CD1c-positive myeloid dendritic cell (primary cell): ENCODE measurements around the gene TOR2A.
A peak's percentile ranks its signal among the peaks of the same experiment; 100 is the strongest.
"Not testable (repeated sequence)": the region's sequence is repeated elsewhere in the genome, so short reads cannot be mapped to it uniquely, and the experiment has no call there.

Experiments used
- DNase-seq: peaks from one replicate; pipeline ENCODE4 v3.0.0-alpha.2; 2016; ENCODE audit errors: extremely low spot score

Gene TOR2A

GRCh38 chr9:127768698-127769097 is 33.6 kb upstream of the TOR2A start:
- DNase-seq = no peak

GRCh38 chr9:127767909-127768331 is 32.8 kb upstream of the TOR2A start:
- DNase-seq = no peak

GRCh38 chr9:127767410-127767809 is 32.3 kb upstream of the TOR2A start:
- DNase-seq = no peak

- no peak for DNase-seq
These were observed 30.3 kb upstream of the TOR2A start for GRCh38 chr9:127765418-127765817.

GRCh38 chr9:127763918-127764384 is 28.9 kb upstream of the TOR2A start:
- peak; percentile 71 for DNase-seq

- peak; percentile 68 for DNase-seq
These were observed 27.1 kb upstream of the TOR2A start for GRCh38 chr9:127762111-127762676.

GRCh38 chr9:127761491-127761956 is 26.4 kb upstream of the TOR2A start:
- no peak for DNase-seq

GRCh38 chr9:127761061-127761460 is 26.0 kb upstream of the TOR2A start:
- DNase-seq = no peak

- no peak for DNase-seq
These were observed 23.7 kb upstream of the TOR2A start for GRCh38 chr9:127758843-127759242.

- DNase-seq = not testable (repeated sequence)
These were observed 21.7 kb upstream of the TOR2A start for GRCh38 chr9:127756776-127757175.

- no peak for DNase-seq
These were observed 21.1 kb upstream of the TOR2A start for GRCh38 chr9:127756233-127756632.

GRCh38 chr9:127755061-127756060 is 20.3 kb upstream of the TOR2A start:
- DNase-seq = no peak

GRCh38 chr9:127754099-127755060 is 19.3 kb upstream of the TOR2A start:
- DNase-seq = no peak

GRCh38 chr9:127753622-127754021 is 18.5 kb upstream of the TOR2A start:
- DNase-seq = peak; percentile 84

GRCh38 chr9:127753148-127753547 is 18.1 kb upstream of the TOR2A start:
- no peak for DNase-seq

GRCh38 chr9:127751269-127752054 is 16.4 kb upstream of the TOR2A start:
- no peak for DNase-seq

GRCh38 chr9:127749090-127749787 is 14.1 kb upstream of the TOR2A start:
- no peak for DNase-seq

- no peak for DNase-seq
These were observed 12.0 kb upstream of the TOR2A start for GRCh38 chr9:127746959-127747569.

GRCh38 chr9:127744398-127745110 is 9.5 kb upstream of the TOR2A start:
- no peak for DNase-seq
